Upper lobe of left lung (tissue), 6 donors: ENCODE results near the gene INMT. TPM values are rescaled to one million over a fixed set of nuclear protein-coding genes. Genes with fewer than 3 reads are reported as not detected.

Source experiments
- ATAC-seq, 2 donors: fragments of 200-7000 bp; cut with Tn5 transposase; one replicate each; pipeline ENCODE4 v1.9.1; 2022; ENCODE audit warnings: mild to moderate bottlenecking in 2 of 2, moderate library complexity in 2 of 2; ENCODE audit not compliant: low FRiP score in 2 of 2
- DNase-seq, 2 donors: peaks; one replicate each; pipeline ENCODE4 v3.0.0-alpha.2; 2019 to 2020
- H3K27ac ChIP-seq, 4 donors: fragments of 200-600 bp; sonication (generic); one replicate each; pipeline ENCODE4 v1.5.1; 2016 to 2019
- H3K27me3 ChIP-seq, 4 donors: fragments of 200-600 bp; sonication (generic); one replicate each; pipeline ENCODE4 v1.5.1; 2017 to 2019
- H3K36me3 ChIP-seq, 4 donors: fragments of 200-600 bp; sonication (generic); one replicate each; pipeline ENCODE4 v1.5.1; 2016 to 2019
- H3K4me1 ChIP-seq, 4 donors: fragments of 200-600 bp; sonication (generic); one replicate each; pipeline ENCODE4 v1.5.1; 2018 to 2019
- H3K4me3 ChIP-seq, 4 donors: fragments of 200-600 bp; sonication (generic); one replicate each; pipeline ENCODE4 v1.5.1; 2017 to 2019; ENCODE audit warnings: mild to moderate bottlenecking in 2 of 4, moderate library complexity in 1 of 4
- H3K9me3 ChIP-seq, 4 donors: fragments of 200-600 bp; sonication (generic); one replicate each; pipeline ENCODE4 v1.5.1; 2018 to 2019
- CTCF ChIP-seq, 6 experiments: fragments of 450-650 bp in 4 of 6; fragments of 200-600 bp in 2 of 6; sonication (generic) in 2 of 6; IDR thresholded peaks; one replicate each; pipeline ENCODE4 v1.5.1; 2016 to 2019; ENCODE audit warnings: antibody characterized with exemption in 6 of 6
- EP300 ChIP-seq, 4 donors: sonication (generic); formaldehyde crosslinking; IDR thresholded peaks; one replicate each; pipeline ENCODE4 v1.5.1; 2017; ENCODE audit warnings: antibody characterized with exemption in 4 of 4, control low read depth in 2 of 4
- POLR2A ChIP-seq, 4 donors: fragments of 450-650 bp; IDR thresholded peaks; one replicate each; pipeline ENCODE4 v1.5.1; 2016 to 2017; ENCODE audit warnings: antibody characterized with exemption in 4 of 4, mild to moderate bottlenecking in 2 of 4
- POLR2AphosphoS5 ChIP-seq, 2 donors: sonication (generic); formaldehyde crosslinking; IDR thresholded peaks; one replicate each; pipeline ENCODE4 v1.5.1; 2017; ENCODE audit warnings: antibody characterized with exemption in 2 of 2
- WGBS, 2 donors: methylation state at CpG; one replicate each; pipeline ENCODE4 v1.1.5; 2017 to 2018; 5-methylcytosine and 5-hydroxymethylcytosine counted together
- total RNA-seq, 6 donors: library from RNA; depleted of rRNA in 4 of 6; stranded (reverse); fragments of >200 nt in 4 of 6; gene quantifications; one replicate each; pipeline versions ENCODE4 v1.1.0 to v1.2.1, GENCODE V29; 2016 to 2021
- donor health status: DM: no; HTN: no; CAD: no; lungs with moderate emphysema.
- donor health status: DM: no; HTN: yes; CAD: no; lungs with severe emphysema.

Gene INMT
- total RNA-seq, 6 donors from 2014 or later, result 70.5 to 447 (median 322) TPM

- no peaks in the 10 kb centered on the region for H3K27me3 ChIP-seq
- peaks cover 0 to 9% (median 3%) of the 10 kb centered on the region in 4 donors for H3K4me1 ChIP-seq
- DNase-seq (no peak), ATAC-seq (no peak)
- H3K4me3 ChIP-seq, result no peak overlapping the region
- no peak overlapping the region for H3K27ac ChIP-seq
- WGBS, 2 donors, result 93 to 100% methylated on average over 6 of the region's 6 CpGs
- no peaks in the 10 kb centered on the region for H3K36me3 ChIP-seq
- H3K9me3 ChIP-seq, result no peaks in the 10 kb centered on the region
- TF ChIP-seq POLR2A (IDR thresholded peaks at IDR 0.05) (no peak), EP300 (IDR thresholded peaks at IDR 0.05) (no peak), CTCF (IDR thresholded peaks at IDR 0.05) (no peak), POLR2AphosphoS5 (IDR thresholded peaks at IDR 0.05) (no peak)
Observed at GRCh38 chr7:30706316-30706715, 45.6 kb upstream of the INMT start.

GRCh38 chr7:30706908-30707307 lies 45.0 kb upstream of the INMT start:
- H3K9me3 ChIP-seq, result no peaks in the 10 kb centered on the region
- DNase-seq, result peak in 1 of 2 donors; percentile 48

GRCh38 chr7:30707391-30708357 lies 44.3 kb upstream of the INMT start:
- Histone ChIP-seq H3K4me3 (no peak overlapping the region), H3K27me3 (no peaks in the 10 kb centered on the region), H3K27ac (no peak overlapping the region), H3K9me3 (no peaks in the 10 kb centered on the region), H3K4me1 (peaks cover 0 to 9% (median 3%) of the 10 kb centered on the region in 4 donors), H3K36me3 (no peaks in the 10 kb centered on the region)
- WGBS, 2 donors, result 79 to 85% methylated on average over 12 to 16 of the region's 16 CpGs
- ATAC-seq (peak in 1 of 2 donors; percentile 77), DNase-seq (peak in 1 of 2 donors; percentile 33)
- TF ChIP-seq EP300 (IDR thresholded peaks at IDR 0.05), result no peak
- TF ChIP-seq POLR2AphosphoS5 (IDR thresholded peaks at IDR 0.05), result no peak

More at GRCh38 chr7:30706908-30707307, 45.0 kb upstream of the INMT start:
- TF ChIP-seq POLR2AphosphoS5 (IDR thresholded peaks at IDR 0.05) (no peak), CTCF (IDR thresholded peaks at IDR 0.05) (no peak), POLR2A (IDR thresholded peaks at IDR 0.05) (no peak), EP300 (IDR thresholded peaks at IDR 0.05) (no peak)
- Histone ChIP-seq H3K27ac (no peak overlapping the region), H3K36me3 (no peaks in the 10 kb centered on the region), H3K27me3 (no peaks in the 10 kb centered on the region), H3K4me3 (no peak overlapping the region), H3K4me1 (peaks cover 0 to 9% (median 3%) of the 10 kb centered on the region in 4 donors)
- peak in 1 of 2 donors; percentile 23 for ATAC-seq
- 80 to 85% methylated on average over 5 to 6 of the region's 6 CpGs for WGBS, 2 donors

GRCh38 chr7:30708412-30708811 lies 43.5 kb upstream of the INMT start:
- Histone ChIP-seq H3K27ac (no peak overlapping the region), H3K27me3 (no peaks in the 10 kb centered on the region), H3K4me1 (peaks cover 0 to 9% (median 3%) of the 10 kb centered on the region in 4 donors), H3K36me3 (no peaks in the 10 kb centered on the region), H3K4me3 (no peak overlapping the region), H3K9me3 (no peaks in the 10 kb centered on the region)
- no peak for TF ChIP-seq POLR2AphosphoS5 (IDR thresholded peaks at IDR 0.05)
- no peak for TF ChIP-seq POLR2A (IDR thresholded peaks at IDR 0.05)
- no peak for TF ChIP-seq CTCF (IDR thresholded peaks at IDR 0.05)
- no peak for TF ChIP-seq EP300 (IDR thresholded peaks at IDR 0.05)
- 88 to 92% methylated on average over 4 of the region's 4 CpGs for whole genome bisulfite sequencing, 2 donors
- ATAC-seq, result no peak
- DNase-seq, result no peak

GRCh38 chr7:30708983-30709382 lies 43.0 kb upstream of the INMT start:
- peak in 1 of 2 donors; percentile 85 for ATAC-seq
- no peak for TF ChIP-seq EP300 (IDR thresholded peaks at IDR 0.05)

More at GRCh38 chr7:30708983-30709382, 43.0 kb upstream of the INMT start:
- Histone ChIP-seq H3K4me1 (peaks cover 0 to 9% (median 3%) of the 10 kb centered on the region in 4 donors), H3K27me3 (no peaks in the 10 kb centered on the region), H3K9me3 (no peaks in the 10 kb centered on the region), H3K36me3 (no peaks in the 10 kb centered on the region), H3K4me3 (no peak overlapping the region), H3K27ac (no peak overlapping the region)
- DNase-seq, result no peak
- 72 to 84% methylated on average over 3 of the region's 3 CpGs for WGBS, 2 donors
